PFSK-1 (cell line): ENCODE results near the gene NADSYN1.

Experiments
- FOXP2 ChIP-seq: optimal IDR thresholded peaks from 2 replicates; pipeline ENCODE3; 2011; ENCODE audit warnings: borderline replicate concordance, control low read depth, inconsistent platforms; ENCODE audit not compliant: insufficient read depth; ENCODE audit errors: extremely low read length, extremely low read depth
- POLR2AphosphoS5 ChIP-seq: IDR thresholded peaks from 2 replicates; pipeline ENCODE4 v1.6.1; 2012; ENCODE audit warnings: low read depth, mild to moderate bottlenecking, control low read depth, low read length, moderate library complexity
- REST ChIP-seq, 2 experiments: IDR thresholded peaks; 2 replicates each; pipeline versions ENCODE4 v1.6.1 to v1.8.0; 2011 to 2012; ENCODE audit warnings: low read depth in 2 of 2, low read length in 2 of 2, control low read depth in 1 of 2, inconsistent platforms in 1 of 2, mild to moderate bottlenecking in 1 of 2, moderate library complexity in 1 of 2; ENCODE audit not compliant: insufficient read depth in 1 of 2
- SIN3A ChIP-seq: IDR thresholded peaks from 2 replicates; pipeline ENCODE4 v1.6.1; 2012; ENCODE audit warnings: mild to moderate bottlenecking, low read length, moderate library complexity, borderline replicate concordance; ENCODE audit not compliant: insufficient read depth
- TAF1 ChIP-seq: IDR thresholded peaks from 2 replicates; pipeline ENCODE4 v1.6.1; 2012; ENCODE audit warnings: low read length, control low read depth, borderline replicate concordance; ENCODE audit not compliant: insufficient read depth

NADSYN1 gene

GRCh38 chr11:71548120-71548519 is 95.1 kb downstream of the NADSYN1 start, which contains the start of gene KRTAP5-9:
TSS of gene KRTAP5-9 (plus strand) at chr11:71548420. CDS start at chr11:71548658, 238 bp downstream.
- TF ChIP-seq FOXP2 (no peak), POLR2AphosphoS5 (no peak), REST (IDR thresholded peaks at IDR 0.05; ENCODE audit: insufficient read depth in 1 of 2, low read depth in 2 of 2, low read length in 2 of 2) (no peak), TAF1 (no peak), SIN3A (no peak)

- TF ChIP-seq REST (IDR thresholded peaks at IDR 0.05; ENCODE audit: insufficient read depth in 1 of 2, low read depth in 2 of 2, low read length in 2 of 2) (no peak), POLR2AphosphoS5 (no peak)
Measured at GRCh38 chr11:71548716-71549151, 95.7 kb downstream of the NADSYN1 start.
